ENCODE data around the gene RNF187.
"Not testable (repeated sequence)": the region's sequence is repeated elsewhere in the genome, so short reads cannot be mapped to it uniquely, and the experiment has no call there.

RNF187 gene

GRCh38 chr1:228488818-228489674 is 1.9 kb downstream of the RNF187 start:
- DNase-seq: no peak

GRCh38 chr1:228490120-228491078 is 3.2 kb downstream of the RNF187 start:
- no peak for DNase-seq

DNA sequence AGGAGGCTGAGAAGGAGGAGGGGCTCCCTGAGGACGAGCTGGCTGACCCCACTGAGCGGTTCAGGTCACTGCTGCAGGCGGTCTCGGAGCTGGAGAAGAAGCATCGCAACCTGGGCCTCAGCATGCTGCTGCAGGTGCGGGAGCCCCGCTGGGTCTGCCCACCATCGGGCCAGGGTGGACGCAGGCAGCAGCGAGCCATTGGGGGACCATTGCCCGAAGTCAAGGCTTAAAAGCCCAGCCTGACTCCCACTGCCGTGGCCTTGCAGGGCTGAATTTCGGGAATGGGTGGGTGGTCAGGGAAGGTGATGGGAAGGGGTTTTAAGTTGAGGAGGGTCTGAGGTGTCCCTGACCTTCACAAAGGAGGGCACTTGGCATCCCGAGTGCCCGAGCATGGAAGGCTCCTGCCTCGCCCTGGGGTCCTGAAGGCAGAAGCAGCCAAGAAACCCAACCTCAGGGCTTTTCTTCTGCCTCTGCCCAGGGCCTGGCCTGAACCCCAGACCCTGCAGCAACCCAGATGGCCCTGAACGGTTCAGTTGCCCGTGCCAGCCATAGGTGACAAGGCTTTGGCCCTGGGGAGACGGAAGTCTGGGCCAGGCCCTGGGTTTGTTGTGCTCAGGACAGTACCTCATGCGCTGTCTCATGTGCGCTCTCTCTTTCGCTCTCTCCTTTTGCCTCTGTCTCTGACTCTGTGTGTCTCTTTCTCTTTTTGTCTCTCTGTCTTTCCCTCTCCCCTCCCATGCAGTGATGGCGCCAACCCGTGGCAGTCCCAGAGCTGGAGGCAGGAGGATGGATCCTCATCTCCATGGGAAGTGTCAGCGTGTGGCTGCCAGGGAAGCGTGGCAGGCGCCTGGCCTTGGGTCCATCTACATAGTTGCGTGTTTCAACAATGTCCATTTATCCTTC is 6.2 kb downstream of the RNF187 start:
- no peak for DNase-seq

- DNase-seq: no peak
Measured at GRCh38 chr1:228494044-228494353, 6.8 kb downstream of the RNF187 start.

DNA sequence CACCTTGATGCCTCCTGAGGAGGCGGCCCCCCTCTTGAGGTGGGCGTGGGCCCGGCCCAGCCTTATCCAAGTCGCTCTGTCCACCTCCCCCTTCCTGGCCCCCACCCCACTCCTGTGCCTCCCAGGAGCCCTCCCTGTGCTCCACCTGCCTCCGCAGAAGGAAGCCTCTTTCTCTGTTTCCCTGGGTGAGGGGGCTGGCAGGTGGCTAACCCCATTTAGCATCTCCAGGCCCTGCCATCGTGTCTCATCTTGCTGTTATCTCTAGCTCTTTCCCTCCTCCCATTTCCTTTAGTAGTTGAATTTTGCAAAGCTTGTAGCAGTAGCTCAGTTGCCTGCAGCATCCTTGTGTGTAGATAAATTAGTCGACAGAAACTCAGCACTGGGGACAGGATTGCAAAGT is 7.2 kb downstream of the RNF187 start:
- no peak for DNase-seq

GRCh38 chr1:228494970-228495853 is 8.0 kb downstream of the RNF187 start:
- DNase-seq: no peak

- no peak for DNase-seq
Measured at GRCh38 chr1:228496084-228496483, 8.9 kb downstream of the RNF187 start.

- no peak for DNase-seq
Measured at GRCh38 chr1:228496494-228496893, 9.3 kb downstream of the RNF187 start.

GRCh38 chr1:228497206-228497605 is 10.0 kb downstream of the RNF187 start:
- DNase-seq: no peak

DNA sequence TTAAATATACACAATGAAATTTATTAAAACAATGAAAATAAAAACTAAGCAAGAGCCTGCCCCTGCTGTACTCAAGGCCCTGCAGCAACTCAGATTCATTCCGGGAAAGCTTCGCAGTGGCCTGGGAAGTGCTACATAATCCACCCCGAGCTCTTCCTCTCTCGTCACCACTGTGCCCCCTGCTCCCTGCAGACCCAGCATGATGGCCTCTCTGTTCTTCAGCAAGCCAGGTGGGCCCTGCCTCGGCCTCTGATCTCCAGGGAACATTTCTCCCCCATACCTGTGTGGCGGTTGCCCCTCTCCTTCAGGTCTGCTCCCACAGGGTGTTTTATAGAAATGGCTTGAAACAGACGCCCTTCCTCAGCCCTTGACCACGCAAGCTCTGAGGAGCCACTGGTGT is 10.6 kb downstream of the RNF187 start:
- DNase-seq: no peak

DNA sequence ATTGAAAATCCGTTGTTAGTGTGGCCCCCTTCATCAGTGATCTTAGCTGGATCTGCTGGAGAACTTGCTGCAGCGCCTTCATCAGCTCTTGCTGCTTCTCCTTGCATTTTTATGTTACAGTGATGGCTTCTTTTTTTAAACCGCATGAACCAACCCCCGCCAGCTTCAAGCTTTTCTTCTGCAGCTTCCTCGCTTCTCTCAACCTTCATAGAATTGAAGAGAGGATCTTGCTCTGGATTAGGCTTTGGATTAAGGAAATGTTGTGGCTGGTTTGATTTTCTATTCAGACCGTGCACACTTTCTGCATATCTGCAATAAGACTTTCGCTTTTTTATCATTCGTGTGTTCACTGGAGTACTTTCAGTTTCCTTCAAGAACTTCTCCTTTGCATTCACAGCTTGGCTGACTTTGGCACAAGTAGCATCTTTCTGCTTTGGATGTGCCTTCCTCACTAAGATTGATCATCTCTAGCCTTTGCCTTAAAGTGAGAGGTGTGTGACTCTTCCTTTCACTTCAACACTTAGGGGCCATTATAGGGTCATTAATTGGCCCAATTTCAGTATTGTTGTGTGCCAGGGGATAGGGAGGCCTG is 13.1 kb downstream of the RNF187 start:
- DNase-seq: no peak

- DNase-seq: peak; percentile 72 to 91 (median 78)
Measured at GRCh38 chr1:228500901-228501871, 14.0 kb downstream of the RNF187 start.

- DNase-seq: no peak
Measured at GRCh38 chr1:228502522-228502921, 15.3 kb downstream of the RNF187 start.

GRCh38 chr1:228505944-228506343 is 18.8 kb downstream of the RNF187 start:
- not testable (repeated sequence) for DNase-seq

GRCh38 chr1:228507961-228508652 is 20.9 kb downstream of the RNF187 start:
- no peak for DNase-seq

GRCh38 chr1:228508840-228509415 is 21.7 kb downstream of the RNF187 start:
- no peak for DNase-seq

DNA sequence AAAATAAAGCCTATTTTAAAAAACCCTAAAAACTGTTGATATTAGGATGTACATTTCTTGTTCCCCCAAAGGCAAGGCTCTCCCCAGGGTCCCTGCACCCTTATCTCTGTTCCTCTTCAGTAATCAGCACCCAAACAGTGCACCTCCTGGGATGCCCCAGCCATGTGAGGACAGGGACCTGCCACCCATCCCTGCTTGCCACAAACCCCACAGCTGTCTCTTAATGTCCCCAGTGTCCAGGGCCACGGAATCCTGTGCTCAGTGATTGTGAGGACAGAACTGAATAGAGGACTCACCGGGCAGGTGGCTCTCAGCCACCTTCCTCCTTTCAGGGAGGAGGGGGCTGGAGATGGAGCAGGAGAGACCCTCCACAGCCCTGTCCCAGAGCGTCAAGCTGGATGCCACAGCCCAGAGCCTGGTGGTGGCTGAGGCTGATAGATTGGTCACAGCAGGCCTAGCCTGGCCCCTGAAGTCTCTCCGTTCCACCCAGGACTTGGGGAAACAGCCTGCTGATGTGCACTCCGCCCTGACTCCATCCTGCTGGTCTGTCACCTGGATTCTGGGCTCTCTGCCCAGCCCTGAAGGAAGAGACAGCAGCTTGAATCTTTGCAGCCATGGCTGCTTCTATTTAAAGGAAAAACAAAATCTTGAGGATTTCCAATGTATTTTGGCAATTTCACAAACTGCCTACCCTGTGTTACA is 23.1 kb downstream of the RNF187 start:
- no peak for DNase-seq

DNA sequence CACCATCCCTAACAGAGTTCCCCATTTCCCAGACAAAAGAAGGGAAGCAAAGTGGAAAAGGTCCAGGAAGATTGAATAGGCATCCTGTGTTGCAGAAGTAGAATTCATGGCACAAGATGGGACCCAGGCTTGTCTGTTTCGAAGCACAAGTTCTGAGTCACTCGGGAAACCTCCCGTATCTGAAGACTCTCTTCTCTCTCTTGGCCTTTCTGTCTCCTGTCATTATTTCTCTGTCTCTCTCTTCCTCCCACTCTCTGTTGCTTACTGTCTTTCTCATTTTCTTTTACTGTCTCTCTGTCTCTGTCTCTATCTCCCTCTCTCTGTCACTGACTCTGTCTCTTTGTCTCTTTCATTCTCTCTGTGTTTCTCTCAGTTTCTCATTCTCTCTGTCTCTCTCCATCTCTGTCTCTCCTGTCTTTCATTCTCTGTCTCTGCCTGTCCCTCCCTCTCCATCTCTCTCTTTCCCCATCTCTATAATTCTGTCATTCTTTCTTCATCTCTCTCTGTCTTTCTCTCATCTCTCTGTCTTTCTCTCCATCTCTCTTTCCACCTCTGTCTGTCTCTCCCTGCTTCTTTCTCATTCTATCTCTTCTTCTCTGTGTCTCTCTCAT is 23.7 kb downstream of the RNF187 start:
- no peak for DNase-seq

Data from stimulated activated naive CD4-positive, alpha-beta T cell (primary cell).